GM12873 (cell line): Measurements from ENCODE around the gene MDFIC2.

ENCODE experiments used
- CTCF ChIP-seq: IDR thresholded peaks from 2 replicates; pipeline ENCODE4 v1.5.1; 2012; ENCODE audit warnings: low read depth, mild to moderate bottlenecking, moderate library complexity, low read length, control low read depth; ENCODE audit not compliant: insufficient read depth; ENCODE audit errors: missing control alignments

The MDFIC2 gene

GRCh38 chr3:70233112-70233511 lies 79.3 kb downstream of the MDFIC2 start:
- no peak for TF ChIP-seq CTCF

- TF ChIP-seq CTCF, result no peak
Observed at GRCh38 chr3:70231266-70231701, 81.2 kb downstream of the MDFIC2 start.

- no peak for TF ChIP-seq CTCF
Observed at GRCh38 chr3:70227437-70227836, 85.0 kb downstream of the MDFIC2 start.

- TF ChIP-seq CTCF, result no peak
Observed at GRCh38 chr3:70225146-70225545, 87.3 kb downstream of the MDFIC2 start.

GRCh38 chr3:70224337-70224736 lies 88.1 kb downstream of the MDFIC2 start:
- no peak for TF ChIP-seq CTCF

- no peak for TF ChIP-seq CTCF
Observed at GRCh38 chr3:70218471-70218870, 94.0 kb downstream of the MDFIC2 start.

- no peak for TF ChIP-seq CTCF
Observed at GRCh38 chr3:70201975-70202374, 110.5 kb downstream of the MDFIC2 start.

GRCh38 chr3:70189884-70190473 lies 122.5 kb downstream of the MDFIC2 start:
- TF ChIP-seq CTCF, result no peak
